ENCODE measurements around the gene NPHP4. TPM values are rescaled to one million over a fixed set of nuclear protein-coding genes. Genes with fewer than 3 reads are reported as not detected.

The NPHP4 gene
- polyA plus RNA-seq, 3 donors, result 0.39 to 13.7 (median 1.2) TPM

DNA sequence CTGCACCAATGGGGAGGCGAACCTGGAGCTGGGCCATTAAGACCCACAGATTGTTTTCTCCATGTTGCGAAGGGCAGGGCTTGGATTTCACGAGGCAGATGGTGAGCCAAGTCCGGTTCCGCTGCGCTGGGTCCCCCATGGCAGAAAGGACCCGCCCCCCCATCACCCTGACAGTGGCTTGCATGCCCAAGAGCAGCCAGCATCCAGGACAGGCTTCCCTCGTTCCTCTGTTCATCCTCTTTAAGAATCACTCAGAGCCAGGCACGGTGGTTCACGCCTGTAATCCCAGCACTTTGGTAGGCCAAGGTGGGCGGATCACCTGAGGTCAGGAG, 15.8 kb upstream of the NPHP4 start:
- H2AFZ ChIP-seq (ENCODE audit: insufficient read depth, low read depth, low read length, poor library complexity, severe bottlenecking), result no peak overlapping the region
- H3K9me3 Mint-ChIP-seq, result no peaks in the 10 kb centered on the region
- no peak overlapping the region for H3K4me3 Mint-ChIP-seq
- intact Hi-C loops (cut with micrococcal nuclease), result no loop called here
- no peak overlapping the region for H3K27ac ChIP-seq (ENCODE audit: low read depth in 1 of 2, low read length in 2 of 2)
- TF ChIP-seq, protein P1, sequence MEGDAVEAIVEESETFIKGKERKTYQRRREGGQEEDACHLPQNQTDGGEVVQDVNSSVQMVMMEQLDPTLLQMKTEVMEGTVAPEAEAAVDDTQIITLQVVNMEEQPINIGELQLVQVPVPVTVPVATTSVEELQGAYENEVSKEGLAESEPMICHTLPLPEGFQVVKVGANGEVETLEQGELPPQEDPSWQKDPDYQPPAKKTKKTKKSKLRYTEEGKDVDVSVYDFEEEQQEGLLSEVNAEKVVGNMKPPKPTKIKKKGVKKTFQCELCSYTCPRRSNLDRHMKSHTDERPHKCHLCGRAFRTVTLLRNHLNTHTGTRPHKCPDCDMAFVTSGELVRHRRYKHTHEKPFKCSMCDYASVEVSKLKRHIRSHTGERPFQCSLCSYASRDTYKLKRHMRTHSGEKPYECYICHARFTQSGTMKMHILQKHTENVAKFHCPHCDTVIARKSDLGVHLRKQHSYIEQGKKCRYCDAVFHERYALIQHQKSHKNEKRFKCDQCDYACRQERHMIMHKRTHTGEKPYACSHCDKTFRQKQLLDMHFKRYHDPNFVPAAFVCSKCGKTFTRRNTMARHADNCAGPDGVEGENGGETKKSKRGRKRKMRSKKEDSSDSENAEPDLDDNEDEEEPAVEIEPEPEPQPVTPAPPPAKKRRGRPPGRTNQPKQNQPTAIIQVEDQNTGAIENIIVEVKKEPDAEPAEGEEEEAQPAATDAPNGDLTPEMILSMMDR (IDR thresholded peaks at IDR 0.05), result no peak
- no peaks in the 10 kb centered on the region for H3K9me3 ChIP-seq (replicated peaks in 1 of 2; ENCODE audit: control insufficient read depth in 1 of 2, insufficient read depth in 1 of 2, low read length in 2 of 2)
- peaks cover 9 to 18% of the 10 kb centered on the region in 2 donors for H3K4me1 ChIP-seq (ENCODE audit: control insufficient read depth in 1 of 2, insufficient read depth in 2 of 2, low read length in 2 of 2)
- peak overlapping the region in 1 of 7 donors; percentile 54 for H3K27ac Mint-ChIP-seq
- H3K4me1 Mint-ChIP-seq, result peaks cover 12% of the 10 kb centered on the region
- no peak overlapping the region for H3K9ac ChIP-seq (ENCODE audit: insufficient read depth, low read length, poor library complexity, severe bottlenecking)
- H3K79me2 ChIP-seq (ENCODE audit: insufficient read depth, low read length), result no peaks in the 10 kb centered on the region
- 86% methylated on average over 7 of the region's 11 CpGs for WGBS (ENCODE audit: insufficient coverage)
- DNase-seq, result no peak
- H3K4me3 ChIP-seq (replicated peaks in 1 of 3; ENCODE audit: low read depth in 2 of 3, low read length in 3 of 3), result no peak overlapping the region
- H3K4me2 ChIP-seq (replicated peaks; ENCODE audit: extremely low read depth, low read length, poor library complexity, severe bottlenecking), result no peak overlapping the region
- no peaks in the 10 kb centered on the region for H3K27me3 ChIP-seq (ENCODE audit: control insufficient read depth in 2 of 2, insufficient read depth in 2 of 2, low read length in 2 of 2)
- H3K27me3 Mint-ChIP-seq (ENCODE audit: low read depth in 3 of 3), result peaks cover 0 to 4% (median 2%) of the 10 kb centered on the region in 3 donors
- H3K36me3 ChIP-seq (replicated peaks in 1 of 2; ENCODE audit: control insufficient read depth in 1 of 2, insufficient read depth in 2 of 2, low read length in 2 of 2), result peaks cover 0 to 16% of the 10 kb centered on the region in 2 donors
- H3K36me3 Mint-ChIP-seq, result peaks cover 20 to 32% of the 10 kb centered on the region in 2 donors
- peaks cover 56% of the 10 kb centered on the region for H4K20me1 ChIP-seq (ENCODE audit: insufficient read depth, low read length)

DNA sequence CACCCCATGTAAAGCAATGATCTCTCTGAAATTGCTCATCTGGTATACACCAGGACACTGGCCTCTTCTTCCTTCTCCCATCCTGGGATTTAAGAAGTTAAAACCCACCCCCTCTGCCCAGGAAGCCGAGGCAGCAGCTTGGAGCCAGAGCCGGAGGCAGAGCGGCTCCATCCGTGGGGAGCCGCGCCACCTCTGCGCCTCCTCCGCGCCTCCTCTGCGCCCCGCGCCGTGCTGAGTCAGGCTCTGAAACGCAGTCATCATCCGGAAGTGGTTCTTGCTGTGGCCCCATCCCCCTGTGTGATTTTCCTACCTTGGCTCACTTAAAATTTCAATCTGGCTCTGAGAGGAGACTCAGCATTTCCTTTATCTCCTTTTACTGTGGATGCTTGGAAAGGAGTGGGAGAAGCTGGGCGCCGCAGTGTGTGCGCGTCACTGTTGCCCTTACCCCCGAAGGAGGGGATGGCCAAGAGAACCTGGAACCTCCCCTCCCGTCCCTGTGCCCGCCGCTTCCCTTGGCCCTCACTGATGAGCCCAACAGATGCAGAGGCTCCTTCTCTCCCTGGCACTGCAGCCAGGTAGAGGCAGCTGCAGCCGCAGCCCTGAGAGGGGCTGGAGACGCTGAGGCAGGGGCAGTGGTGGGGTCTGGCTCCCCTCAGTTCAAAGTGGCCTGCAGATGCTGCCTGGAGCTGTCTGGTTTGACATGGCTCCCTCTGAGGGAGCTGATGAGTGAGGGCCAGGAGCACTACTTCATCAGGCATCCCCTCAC, 15.3 kb upstream of the NPHP4 start:
- Histone ChIP-seq H3K4me3 (replicated peaks in 1 of 3; ENCODE audit: low read depth in 2 of 3, low read length in 3 of 3) (no peak overlapping the region), H3K9me3 (replicated peaks in 1 of 2; ENCODE audit: control insufficient read depth in 1 of 2, insufficient read depth in 1 of 2, low read length in 2 of 2) (no peaks in the 10 kb centered on the region), H4K20me1 (ENCODE audit: insufficient read depth, low read length) (peaks cover 62% of the 10 kb centered on the region), H3K27me3 (ENCODE audit: control insufficient read depth in 2 of 2, insufficient read depth in 2 of 2, low read length in 2 of 2) (no peaks in the 10 kb centered on the region), H3K36me3 (replicated peaks in 1 of 2; ENCODE audit: control insufficient read depth in 1 of 2, insufficient read depth in 2 of 2, low read length in 2 of 2) (peaks cover 0 to 14% of the 10 kb centered on the region in 2 donors), H2AFZ (ENCODE audit: insufficient read depth, low read depth, low read length, poor library complexity, severe bottlenecking) (no peak overlapping the region), H3K4me2 (replicated peaks; ENCODE audit: extremely low read depth, low read length, poor library complexity, severe bottlenecking) (no peak overlapping the region), H3K79me2 (ENCODE audit: insufficient read depth, low read length) (no peaks in the 10 kb centered on the region), H3K27ac (ENCODE audit: low read depth in 1 of 2, low read length in 2 of 2) (no peak overlapping the region), H3K4me1 (ENCODE audit: control insufficient read depth in 1 of 2, insufficient read depth in 2 of 2, low read length in 2 of 2) (peaks cover 9 to 18% of the 10 kb centered on the region in 2 donors), H3K9ac (ENCODE audit: insufficient read depth, low read length, poor library complexity, severe bottlenecking) (no peak overlapping the region)
- intact Hi-C loops (cut with micrococcal nuclease), result no loop called here
- DNase-seq, result peak in 1 of 3 donors; percentile 22
- Mint-ChIP-seq H3K27ac (no peak overlapping the region), H3K4me3 (no peak overlapping the region), H3K4me1 (peaks cover 12% of the 10 kb centered on the region), H3K9me3 (no peaks in the 10 kb centered on the region), H3K27me3 (ENCODE audit: low read depth in 3 of 3) (peaks cover 0 to 4% (median 2%) of the 10 kb centered on the region in 3 donors), H3K36me3 (peaks cover 20 to 34% of the 10 kb centered on the region in 2 donors)
- TF ChIP-seq, protein P1 (IDR thresholded peaks at IDR 0.05), result no peak
- 37% methylated on average over 11 of the region's 25 CpGs for WGBS (ENCODE audit: insufficient coverage)
